GM12873 (cell line): ENCODE results near the gene PDE4A.
A peak's percentile ranks its signal among the peaks of the same experiment; 100 is the strongest.

Experiments used
- TF ChIP-seq, protein P1 (sequence below): IDR thresholded peaks from 2 replicates; pipeline ENCODE4 v1.5.1; 2012; ENCODE audit warnings: low read depth, mild to moderate bottlenecking, moderate library complexity, low read length, control low read depth; ENCODE audit not compliant: insufficient read depth; ENCODE audit errors: missing control alignments

PDE4A gene

DNA sequence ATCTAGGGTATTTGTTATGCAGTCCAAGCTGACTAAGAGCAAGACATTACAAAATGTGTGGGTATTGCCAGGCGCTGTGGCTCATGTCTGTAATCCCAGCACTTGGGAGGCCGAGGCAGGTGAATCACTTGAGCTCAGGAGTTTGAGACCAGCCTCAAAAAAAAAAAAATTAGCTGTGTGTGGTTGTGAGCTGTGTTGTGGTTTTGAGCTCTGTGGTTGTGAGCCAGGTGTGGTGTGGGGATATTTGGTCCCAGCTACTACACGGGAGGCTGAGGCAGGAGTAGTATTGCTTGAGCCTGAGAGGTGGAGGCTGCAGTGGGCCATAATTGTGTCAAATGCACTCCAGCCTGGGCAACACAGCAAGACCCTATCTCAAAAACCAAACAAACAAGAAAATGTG lies 88.4 kb downstream of the PDE4A start:
- TF ChIP-seq, protein P1, sequence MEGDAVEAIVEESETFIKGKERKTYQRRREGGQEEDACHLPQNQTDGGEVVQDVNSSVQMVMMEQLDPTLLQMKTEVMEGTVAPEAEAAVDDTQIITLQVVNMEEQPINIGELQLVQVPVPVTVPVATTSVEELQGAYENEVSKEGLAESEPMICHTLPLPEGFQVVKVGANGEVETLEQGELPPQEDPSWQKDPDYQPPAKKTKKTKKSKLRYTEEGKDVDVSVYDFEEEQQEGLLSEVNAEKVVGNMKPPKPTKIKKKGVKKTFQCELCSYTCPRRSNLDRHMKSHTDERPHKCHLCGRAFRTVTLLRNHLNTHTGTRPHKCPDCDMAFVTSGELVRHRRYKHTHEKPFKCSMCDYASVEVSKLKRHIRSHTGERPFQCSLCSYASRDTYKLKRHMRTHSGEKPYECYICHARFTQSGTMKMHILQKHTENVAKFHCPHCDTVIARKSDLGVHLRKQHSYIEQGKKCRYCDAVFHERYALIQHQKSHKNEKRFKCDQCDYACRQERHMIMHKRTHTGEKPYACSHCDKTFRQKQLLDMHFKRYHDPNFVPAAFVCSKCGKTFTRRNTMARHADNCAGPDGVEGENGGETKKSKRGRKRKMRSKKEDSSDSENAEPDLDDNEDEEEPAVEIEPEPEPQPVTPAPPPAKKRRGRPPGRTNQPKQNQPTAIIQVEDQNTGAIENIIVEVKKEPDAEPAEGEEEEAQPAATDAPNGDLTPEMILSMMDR = no peak

DNA sequence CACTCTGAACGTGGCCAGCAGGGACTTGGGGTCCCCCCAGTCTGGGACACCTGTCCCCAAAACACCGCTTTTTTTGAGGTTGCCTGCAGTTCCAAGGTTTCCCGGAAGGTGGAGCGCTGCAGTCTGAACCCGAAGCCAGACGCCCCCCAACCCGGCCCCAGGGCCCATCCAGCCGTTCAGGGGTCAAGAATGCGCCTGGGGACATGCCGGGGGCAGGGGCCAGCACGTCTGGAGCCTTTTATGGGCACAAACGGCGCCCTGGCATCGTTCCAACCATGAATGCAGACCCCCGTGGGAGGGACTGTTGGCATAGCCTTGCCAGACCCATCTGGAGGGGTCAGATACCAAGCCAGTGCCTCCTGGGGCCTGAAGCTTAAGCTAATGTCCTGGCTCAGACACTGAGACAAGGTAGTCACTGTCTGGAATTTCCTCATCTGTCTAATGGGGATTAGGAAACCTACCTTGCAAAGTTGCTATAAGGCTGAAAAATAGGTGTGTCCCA lies 90.0 kb downstream of the PDE4A start:
- TF ChIP-seq, protein P1 = peak; percentile 87

DNA sequence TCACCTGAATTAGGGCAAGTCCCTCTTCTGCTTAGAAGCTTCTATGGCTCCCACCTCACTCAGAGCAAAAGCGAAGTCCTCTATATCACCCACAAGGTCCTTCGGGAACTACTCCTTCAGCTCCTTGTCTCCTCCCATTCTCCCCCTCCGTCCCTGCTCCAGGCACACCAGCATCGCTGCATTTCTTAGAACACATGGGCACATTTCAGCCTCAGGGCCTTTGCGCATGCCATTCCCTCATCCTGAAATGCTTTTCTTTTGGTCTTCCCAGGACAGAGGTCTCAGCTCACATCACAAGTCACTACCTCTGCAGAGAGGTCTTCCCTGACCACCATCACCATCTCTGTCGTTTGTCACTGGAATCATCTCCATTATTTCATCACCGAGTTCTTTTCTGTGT lies 92.9 kb downstream of the PDE4A start:
- TF ChIP-seq, protein P1 = no peak

DNA sequence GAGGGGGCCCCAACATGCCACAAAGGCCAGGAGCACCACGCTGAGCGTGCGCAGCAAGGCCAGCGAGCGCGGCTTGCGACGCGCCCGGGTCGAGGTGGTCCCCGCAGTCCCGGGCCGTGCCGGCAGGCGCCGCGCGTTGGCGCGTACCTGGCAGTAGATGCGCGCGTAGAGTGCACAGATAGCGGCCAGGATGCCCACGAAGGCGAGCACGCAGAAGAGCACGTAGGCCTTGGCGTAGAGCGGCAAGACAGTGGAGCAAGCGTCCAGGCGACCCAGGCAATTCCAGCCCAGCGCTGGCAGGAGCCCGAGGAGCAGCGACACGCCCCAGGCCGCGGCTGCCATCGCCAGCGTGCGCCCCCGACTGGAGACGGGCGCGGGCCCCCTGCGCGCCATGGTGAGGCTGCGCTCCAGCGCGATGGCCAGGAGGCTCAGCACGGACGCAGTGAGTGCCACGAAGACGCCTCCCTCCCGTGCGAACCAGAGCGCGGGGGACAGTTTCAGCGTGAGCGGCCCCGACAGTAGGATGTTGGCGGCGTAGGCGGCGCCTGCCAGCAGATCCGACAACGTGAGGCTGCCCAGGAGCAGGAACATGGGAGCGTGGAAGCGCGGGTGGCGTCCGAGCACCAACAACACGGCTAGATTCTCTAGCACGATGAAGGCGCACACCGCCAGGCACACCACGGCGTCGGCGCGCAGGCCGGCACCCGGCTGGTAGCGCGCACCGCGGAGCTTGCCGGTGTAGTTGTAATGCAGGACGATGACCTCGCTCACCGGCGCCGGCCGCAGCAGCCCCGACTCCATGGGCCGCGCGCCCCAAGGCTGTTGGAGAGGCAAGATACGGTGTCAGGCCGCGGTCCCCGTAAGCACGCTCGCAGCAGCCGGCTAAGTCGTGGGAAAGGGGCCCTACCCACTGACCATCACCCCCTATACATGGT lies 94.1 kb downstream of the PDE4A start:
- TF ChIP-seq, protein P1 = peak; percentile 32

DNA sequence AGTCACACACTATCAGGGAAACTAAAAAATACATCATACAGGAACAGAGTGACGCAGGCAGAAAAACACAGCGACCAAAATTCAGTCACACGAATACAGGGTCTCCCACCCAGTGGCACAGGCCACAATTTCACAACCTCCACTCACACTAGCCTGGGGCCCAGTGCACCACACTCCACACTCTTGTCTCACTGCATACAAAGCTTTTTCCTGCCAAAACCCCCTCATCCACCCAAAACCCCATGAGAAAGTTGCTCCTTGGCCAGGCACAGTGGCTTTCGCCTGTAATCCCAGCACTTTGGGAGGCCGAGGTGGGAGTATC lies 95.7 kb downstream of the PDE4A start:
- TF ChIP-seq, protein P1 = no peak

DNA sequence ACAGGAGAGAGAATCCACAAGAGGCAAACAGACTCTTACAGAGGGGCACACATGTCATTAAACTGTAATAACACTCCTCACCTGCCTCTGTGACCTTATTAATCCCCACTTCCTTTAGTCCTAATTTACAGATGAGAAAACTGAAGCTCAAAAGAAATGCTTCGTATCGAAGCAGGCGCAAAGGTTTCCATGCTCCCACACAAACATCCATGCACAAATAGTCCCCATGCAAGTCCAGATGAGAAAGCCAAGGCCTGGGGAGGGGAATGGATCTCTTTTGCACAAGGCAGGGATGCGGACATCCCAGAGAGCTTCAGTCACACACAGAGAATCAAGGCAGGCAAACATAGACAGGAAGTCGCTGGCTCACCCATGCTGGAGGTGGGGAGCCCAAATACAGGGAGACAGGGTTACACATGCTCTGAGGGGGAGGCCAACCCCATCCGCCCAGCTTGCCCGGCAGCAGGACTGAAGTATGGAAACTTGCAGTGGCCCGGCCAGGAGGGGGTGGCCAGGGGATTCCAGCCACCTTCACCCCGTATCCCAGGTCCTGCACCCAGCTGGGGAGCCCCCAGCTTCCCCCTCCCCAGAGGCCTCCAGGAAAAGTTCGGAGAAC lies 96.4 kb downstream of the PDE4A start:
- TF ChIP-seq, protein P1 = no peak

DNA sequence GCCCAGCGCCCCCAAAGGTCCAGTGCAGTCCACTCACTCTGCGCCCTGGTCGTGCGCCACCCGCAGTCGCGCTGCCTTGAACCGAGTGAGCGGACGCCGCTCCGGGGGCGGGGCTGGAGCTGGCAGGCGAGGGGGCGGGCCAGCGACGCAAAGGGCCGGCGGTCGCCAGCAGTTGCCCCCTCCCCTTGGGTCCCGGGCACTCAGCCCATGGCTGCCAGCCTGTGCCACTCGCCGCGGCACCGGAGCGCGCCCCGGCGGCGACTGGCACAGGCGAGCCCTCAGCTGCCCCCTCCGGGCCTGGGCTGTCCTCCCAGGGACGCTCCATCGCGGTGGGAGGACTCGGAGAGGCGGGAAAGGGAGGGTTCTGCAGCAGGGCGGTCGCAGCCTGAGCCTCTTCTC lies 97.0 kb downstream of the PDE4A start, which contains the start of gene S1PR5:
Gene S1PR5, minus strand, starts transcription at position 87 of the 399 bp plus-strand sequence. CDS start 2,436 bp downstream, outside the sequence.
- TF ChIP-seq, protein P1 = no peak
